ENCODE data around the gene SYT14.
"Not testable (repeated sequence)": the region's sequence is repeated elsewhere in the genome, so short reads cannot be mapped to it uniquely, and the experiment has no call there.

SYT14 gene

DNA sequence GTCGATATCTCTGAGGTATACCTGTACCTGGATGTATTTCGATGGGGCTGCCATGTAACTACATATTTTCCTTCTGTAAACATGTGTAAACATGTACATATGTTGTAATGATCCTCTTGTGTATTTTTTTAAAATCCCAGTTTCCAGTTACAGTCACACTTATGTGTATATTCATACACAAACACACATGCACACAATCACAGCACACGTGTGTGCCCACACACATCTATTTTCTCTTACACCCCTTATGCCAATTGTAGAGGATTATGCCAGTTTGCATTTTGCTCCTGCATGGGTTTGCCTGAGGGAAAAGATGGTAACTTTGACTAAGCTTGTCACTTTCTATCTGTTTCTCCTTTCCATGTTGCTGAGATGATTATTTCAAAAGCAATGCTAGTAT, 10.1 kb downstream of the SYT14 start:
- FAIRE-seq, result no peak

DNA sequence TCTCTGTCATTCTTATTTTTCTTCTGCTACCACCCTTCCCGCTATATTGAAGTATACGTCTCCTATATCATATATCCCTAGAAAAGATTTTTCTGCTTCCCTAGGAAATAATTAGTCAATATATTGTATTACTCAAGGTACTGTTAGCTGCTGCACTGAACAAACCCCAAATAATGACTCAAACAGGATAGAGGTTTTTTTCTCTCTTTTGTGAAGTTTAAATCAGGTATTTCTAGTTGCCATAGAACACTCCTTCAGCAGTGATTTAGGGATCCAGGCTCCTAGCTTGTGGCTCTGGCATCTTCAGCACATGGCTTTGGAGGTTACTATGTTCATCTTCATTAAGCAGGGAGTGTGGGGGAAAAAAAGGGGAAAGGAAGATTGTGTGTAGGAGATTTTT, 18.1 kb downstream of the SYT14 start:
- no peak for FAIRE-seq

DNA sequence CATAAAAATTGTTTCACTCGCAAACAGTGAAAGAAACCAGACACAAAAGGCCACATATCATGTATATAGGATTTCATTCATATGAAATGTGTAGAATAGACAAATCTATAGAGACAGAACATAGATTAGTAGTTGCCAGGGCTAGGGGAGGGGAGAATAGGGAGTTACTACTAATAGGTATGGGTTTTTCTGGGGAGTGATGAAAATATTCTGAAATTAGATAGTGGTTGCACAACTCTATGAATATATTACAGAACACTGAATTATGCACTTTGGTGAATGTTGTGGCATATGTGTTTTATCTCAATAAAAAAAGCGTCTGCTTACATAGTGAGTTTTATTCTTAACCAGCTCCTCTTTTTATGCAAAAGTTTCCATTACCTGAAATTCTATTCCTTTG, 21.6 kb downstream of the SYT14 start:
- no peak for FAIRE-seq

DNA sequence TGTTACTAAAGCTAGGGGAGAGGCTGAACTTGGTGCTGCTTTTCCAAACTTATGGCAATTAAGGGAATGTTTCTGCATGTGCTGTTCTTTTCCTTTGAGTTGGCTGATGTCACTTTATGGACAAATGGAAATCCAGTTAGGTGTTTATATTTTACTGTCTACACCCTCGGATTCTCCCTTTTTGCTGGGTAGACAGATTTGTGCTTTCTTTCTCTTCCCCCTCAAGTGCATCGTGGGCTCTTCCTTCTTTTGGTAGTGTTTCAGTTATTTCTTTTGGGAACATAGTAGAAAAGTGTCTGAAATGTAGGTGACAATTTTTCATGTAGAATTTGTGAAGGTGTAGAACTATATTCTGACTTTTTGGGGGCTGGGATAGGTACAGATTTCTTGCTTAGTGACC, 22.9 kb downstream of the SYT14 start:
- no peak for FAIRE-seq

DNA sequence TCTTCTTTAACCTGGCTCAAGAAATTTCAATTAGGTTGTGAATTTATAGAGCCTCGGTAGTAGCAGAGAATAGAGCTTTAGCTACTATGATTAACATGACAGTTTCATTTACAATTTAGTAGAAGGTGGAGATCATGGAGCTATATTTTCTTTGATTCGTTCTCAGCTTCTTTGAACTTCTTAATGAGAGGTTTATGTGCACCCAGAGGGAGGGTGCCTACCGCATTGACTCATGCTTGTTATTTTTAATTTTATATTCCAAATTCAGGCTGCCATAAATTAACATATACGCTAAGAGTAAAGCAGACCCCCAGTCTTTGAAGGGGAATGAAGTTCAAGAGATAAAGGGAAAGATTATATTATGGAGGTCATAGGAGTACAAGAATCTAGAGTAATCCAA, 24.4 kb downstream of the SYT14 start:
- no peak for FAIRE-seq

DNA sequence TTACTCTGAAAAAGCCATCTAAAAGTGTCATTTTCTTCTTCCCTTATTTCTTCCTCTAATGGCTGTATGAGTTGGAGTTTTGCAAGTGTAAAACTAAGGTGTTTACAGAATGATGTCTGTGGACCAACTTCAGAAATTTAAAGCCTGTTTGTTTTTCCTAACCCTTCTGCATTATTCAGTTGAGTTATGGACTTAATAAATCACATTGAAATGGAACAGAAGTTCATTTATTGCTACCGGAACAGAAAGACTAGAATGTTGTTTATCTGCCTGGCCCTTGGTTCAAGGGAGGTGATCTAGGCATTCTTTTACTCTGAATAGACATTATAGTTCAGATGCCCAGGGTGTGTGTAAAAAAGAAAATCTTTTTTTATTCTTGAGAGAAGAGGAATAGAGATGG, 24.8 kb downstream of the SYT14 start:
- FAIRE-seq, result no peak

DNA sequence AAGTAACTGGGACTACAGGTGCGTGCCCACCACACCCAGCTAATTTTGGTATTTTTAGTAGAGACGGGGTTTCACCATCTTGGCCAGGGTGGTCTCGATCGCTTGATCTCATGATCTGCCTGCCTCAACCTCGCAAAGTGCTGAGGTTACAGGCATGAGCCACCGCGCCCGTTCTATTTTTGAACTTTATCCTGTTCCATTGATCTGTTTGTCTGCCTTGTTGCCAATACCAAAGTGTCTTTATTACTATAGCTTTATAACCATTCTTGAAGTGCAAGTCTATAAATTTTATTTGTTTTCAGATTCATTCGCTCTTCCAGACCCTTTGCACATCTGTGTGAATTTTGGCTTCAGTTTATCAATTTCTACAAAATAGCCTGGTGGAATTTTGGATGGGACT, 28.0 kb downstream of the SYT14 start:
- FAIRE-seq, result no peak

DNA sequence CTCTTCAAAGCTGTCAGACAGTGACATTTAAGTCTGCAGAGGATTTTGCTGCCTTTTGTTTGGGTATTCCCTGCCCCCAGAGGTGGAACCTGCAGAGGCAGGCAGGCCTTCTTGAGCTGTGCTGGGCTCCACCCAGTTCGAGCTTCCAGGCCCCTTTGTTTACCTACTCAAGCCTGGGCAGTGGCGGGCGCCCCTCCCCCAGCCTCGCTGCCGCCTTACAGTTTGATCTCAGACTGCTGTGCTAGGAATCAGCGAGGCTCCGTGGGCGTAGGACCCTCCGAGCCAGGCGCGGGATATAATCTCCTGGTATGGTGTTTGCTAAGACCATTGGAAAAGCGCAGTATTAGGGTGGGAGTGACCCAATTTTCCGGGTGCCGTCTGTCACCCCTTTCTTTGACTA, 40.7 kb downstream of the SYT14 start:
- FAIRE-seq, result not testable (repeated sequence)

DNA sequence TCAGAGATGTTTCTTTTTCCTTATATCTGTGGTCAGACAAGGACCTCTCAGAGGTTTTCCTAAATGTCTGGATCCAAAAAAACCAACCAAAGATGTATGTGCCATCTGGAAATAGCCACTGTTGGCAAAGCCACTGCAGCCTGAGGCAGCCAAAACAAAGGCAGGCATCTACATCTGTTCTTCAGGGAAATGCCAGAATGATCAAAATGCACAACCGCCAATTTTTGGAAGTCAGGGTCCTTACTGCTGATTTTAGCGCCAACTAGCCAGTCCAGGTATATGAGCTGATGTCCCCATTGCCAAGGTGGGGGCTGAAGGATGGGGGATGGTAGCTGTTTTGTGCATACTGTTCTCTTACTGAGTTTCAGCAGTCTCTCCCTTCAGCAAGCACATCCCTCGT, 45.9 kb downstream of the SYT14 start:
- no peak for FAIRE-seq

DNA sequence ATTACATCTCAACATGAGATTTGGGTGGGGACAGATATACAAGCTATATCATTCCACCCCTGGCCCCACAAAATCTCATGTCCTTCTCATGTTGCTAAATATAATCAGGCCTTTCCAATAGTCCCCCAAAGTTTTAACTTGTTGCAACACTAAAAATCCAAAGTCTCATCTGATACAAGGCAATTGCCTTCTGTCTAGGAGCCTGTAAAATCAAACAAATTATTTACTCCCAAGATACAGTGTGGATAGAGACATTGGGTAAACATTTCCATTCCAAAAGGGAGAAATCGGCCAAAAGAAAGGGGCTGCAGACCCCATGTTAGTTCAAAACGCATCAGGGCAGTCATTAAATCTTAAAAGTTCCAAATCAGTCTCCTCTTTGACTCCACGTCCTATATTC, 47.0 kb downstream of the SYT14 start:
- FAIRE-seq, result no peak

DNA sequence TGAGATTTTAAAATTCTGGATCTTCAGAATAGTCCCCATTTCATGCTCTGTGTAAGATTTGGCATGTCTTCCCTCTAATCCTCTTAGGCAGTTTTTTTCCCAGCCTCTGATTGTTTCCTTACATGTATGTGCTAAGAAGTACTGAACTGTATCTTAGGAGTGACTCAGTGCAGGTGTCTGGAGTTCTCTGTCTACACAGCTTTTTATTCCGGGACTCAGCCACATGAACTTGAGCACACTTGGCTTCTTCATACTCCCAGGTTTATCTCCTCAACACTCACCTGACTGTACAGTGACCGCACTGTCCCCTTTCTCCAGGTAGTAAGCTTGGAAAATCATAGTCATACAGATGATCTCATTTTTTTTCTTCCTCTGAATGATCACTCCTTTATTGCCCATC, 50.7 kb downstream of the SYT14 start:
- FAIRE-seq, result no peak

DNA sequence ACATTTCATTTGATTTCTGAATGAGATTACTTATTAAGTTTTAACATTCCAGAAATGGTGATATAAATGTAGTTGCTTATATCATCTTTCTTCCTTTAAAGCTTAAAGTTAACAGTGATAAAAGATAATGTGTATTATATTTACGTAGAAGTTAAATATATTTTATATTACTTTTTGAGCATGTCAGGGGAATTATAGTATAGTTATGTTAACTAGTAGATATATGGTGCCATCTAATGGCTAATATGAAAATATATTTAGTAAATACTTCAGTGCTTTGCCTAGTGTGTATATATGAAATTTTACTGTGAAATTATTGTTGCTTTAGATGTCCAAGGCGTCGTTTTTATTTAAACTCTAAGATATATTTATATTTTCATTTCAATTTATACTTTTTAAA, 51.5 kb downstream of the SYT14 start:
- peak; percentile 92 for FAIRE-seq

DNA sequence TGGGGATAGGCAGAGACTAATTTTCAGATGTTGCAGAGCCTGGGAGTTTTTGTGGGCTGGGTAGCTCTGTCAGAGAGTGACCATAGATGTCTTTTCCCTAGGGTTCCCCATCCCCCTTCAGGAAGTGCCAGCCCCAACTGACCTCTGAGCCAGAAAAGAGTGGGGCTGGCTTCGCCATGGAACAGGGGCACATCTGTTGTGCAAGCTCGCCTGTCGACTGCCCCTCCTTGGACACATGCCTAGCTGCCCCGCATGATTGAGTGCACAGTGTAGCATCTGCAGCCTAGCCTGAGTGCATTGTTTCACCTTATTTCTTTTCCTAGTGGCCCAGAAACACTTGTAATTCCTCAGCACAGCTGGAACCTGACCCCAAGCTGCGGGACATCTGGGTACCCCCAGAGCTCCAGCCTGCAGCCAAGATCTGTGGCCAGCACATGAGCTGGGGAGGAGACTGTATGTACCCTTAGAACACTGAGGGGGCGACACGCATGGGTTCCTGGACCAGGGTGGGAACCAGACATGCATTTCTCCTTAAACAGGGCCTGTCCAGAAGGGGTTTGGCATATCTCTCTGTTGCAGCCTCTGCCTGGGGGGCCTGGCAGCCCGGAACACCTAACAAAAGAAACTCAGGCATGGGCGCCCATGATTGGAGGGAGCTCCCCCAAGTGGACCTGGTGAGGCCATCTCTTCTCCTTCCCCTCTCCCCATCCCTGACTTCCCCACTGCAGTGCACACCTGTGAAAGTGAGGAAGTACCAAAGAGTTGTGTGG, 55.2 kb downstream of the SYT14 start:
- FAIRE-seq, result no peak

DNA sequence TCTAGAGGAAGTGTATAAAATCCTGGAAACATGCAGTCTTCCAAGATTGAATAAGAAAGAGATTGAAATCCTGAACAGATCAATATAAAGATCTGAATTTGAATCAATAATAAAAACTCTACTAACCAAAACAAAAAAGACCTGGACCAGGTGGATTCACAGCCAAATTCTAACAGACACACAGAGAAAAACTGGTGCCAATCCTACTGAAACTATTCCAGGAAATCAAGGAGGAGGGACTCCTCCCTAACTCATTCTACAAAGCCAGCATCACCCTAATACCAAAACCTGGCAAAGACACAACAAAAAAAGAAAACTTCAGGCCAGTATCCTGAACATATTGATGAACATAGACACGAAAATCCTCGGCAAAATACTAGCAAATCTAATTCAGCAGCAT, 58.3 kb downstream of the SYT14 start:
- FAIRE-seq, result no peak

DNA sequence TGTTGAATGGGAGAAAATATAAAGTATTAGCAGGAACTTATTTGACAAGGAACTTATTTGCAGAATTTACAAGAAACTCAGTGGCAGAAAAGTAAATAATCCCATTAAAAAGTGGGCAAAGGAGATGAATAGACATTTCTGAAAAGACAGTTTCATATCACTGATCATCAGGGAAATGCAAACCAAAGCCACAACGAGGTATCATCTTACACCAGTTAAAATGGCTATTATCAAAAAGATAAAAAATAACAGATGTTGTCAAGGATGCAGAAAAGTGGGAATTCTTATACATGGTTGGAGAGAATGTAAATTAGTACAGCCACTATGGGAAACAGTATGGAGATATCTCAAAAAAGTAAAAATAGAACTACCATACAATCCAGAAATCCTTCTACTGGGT, 61.0 kb downstream of the SYT14 start:
- no peak for FAIRE-seq

DNA sequence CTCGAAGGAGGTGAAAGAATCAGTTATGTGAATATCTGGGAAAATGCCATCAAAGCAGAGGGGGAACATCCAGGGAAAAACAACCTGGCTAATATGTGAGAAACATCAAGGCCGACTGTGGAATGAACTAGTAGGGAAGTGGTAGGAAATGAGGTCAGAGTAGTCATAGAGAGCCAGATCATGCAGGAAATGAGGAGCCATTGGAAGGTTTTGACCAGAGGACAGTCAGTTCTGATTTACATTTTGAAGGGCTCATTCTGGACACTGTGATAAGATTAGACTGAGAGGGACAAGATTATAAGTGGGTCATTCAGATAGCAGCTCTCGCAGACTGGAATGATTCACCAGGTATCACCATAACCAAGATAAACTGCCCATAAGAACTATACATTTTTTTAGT, 63.7 kb downstream of the SYT14 start:
- FAIRE-seq, result no peak

DNA sequence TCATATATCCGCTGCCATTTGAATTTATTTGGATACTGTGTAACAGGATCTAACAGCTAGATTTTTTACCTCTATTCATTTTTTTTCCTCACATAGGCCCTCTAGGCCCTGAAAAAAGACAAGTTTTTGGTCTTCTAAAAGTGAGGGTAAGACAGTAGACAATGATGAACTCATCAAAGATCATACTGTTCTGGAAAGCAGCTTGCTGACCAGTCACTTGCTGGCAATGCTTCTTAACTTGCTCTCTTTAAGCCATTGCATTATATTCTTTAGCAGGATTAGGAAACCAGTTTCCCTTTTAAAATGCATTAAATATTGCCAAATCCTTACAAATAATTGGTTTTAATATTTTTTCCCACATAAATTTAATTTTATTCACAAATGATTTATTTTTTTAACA, 65.5 kb downstream of the SYT14 start:
- FAIRE-seq, result no peak

DNA sequence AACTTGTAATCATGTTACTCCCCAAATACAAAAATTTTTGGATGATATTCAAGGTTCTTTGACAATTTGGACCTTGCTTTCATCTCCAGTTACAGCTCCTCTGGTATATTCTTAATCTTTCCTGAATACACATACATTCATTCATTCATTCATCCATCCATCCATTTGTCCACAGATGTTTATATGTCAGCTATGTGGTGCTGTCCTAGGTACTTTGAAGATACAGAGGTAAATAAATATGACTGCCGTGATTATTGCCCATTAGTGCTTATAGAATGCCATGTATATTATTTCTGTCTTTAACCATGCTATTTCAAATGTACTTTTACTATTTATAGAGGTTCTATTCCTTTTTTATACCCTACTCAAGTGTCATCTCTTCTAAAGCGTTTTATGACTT, 72.1 kb downstream of the SYT14 start:
- no peak for FAIRE-seq

DNA sequence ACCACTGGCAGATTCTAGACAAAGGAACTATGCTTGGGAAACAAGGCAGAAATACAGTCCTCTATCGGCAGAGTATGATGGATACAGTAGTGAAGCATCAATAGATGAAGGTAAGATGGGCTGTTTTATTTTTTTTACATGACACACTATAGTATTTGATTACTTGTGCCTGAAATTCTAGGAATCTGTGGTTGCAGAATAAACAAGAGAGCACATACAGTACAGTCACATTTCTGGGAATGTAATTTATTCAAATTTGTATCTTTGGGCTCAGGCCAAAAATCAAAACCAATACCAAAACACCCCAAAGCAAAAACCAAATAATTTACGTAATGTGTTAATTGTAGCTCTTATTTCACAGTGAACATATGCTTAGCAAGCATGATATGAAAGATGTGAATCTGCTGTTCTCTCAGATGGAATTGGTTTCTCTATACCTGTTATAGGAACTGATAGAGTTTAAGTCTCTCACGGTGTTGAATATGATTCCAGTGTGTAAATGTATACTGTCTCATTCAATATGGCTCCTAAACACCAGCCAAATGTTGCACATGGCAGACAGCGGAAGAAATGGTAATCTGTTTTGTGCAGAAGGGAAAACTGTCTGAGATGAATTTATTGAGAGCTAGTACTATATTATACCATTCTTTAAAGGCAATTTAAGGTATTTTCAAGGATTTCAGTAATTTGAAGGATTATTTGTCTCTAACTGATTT, 83.3 kb downstream of the SYT14 start:
- FAIRE-seq, result no peak

DNA sequence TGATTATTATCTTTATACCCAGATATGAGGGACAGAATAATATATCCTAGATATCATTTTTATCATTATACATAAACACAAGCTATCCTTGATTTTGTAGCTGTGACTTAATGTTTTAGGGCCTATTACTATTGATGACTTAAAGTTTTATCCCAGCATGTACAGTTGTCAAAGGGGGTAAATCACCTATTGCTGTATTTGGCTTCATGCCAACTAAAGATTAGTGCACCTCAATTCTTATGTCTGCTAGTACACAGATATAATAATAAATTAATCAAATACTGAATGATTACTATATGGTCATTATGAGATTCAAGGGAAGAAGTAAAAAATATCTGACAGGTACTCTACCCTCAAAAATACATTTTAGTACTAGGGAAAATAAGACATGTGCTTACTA, 84.0 kb downstream of the SYT14 start:
- FAIRE-seq, result no peak

DNA sequence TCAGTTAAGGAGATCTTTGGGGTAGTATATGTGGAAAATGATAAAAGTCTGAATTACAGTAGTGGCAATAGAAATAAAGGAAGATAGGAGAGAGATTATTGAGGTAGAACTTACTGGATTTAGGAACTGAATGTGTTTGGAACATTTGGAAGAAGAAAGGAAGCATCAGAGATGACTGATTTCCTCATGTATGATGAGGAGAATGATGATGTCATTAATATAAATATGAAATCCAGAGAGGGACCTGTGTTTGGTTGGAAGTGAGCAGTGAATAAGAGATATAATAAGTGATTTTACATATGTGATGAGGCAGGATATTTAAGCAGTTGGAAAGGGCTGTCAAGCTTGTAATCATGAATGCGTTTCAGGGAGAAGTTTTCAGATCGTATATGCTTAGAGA, 86.3 kb downstream of the SYT14 start:
- no peak for FAIRE-seq

DNA sequence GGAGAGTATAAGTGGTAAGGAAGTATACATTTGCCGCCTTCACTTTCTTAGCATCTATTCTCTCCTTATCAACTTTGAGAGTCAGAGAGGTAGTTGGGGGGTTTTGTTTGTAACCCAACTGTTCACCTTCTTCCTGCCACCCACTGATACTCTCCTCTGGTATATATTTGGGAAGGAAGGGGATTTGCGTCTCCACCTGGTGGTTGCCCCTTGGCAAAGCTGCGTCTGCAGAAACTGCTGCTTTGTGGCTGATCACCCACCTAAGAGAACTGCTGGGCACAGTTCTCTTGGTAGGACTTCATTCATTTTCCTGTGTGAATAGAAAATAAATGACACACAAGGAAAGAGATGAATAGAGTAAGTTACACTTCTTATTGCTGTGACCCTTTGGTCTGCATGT, 87.0 kb downstream of the SYT14 start:
- FAIRE-seq, result no peak

DNA sequence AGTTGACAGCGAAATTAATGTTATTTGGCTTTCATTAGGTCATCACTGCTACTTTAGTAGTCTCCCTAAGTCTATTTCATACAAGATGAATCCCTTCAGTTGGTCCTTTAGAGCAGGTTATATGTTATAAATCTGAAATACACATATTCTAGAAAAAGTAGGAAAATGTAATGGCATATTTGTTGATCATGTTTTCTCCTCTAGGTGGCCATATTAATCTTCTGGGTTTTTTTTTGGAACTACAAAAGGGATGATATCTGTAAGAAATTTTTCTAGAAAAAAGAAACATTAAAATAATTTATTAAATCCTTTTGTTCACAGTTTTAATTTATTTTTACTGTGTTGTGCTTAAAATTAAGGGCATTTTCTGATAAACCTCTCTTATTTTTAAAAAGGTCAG, 87.9 kb downstream of the SYT14 start:
- no peak for FAIRE-seq

DNA sequence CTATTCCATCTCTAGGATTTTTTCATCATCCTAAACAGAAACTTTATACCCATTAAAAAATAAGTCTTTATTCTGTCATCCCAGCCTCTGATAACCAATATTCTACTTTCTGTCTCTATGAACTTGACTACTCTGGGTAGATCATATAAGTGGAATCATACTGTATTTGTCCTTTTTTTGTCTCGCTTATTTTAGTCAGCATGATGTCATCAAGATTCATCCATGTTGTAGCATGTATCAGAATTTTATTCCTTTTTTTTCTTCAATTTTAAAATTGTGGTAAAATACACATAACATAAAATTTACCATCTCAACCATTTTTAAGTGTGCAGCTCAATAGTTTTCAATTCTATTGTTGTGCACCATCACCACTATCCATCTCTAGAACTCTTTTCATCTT, 90.0 kb downstream of the SYT14 start:
- FAIRE-seq, result no peak

DNA sequence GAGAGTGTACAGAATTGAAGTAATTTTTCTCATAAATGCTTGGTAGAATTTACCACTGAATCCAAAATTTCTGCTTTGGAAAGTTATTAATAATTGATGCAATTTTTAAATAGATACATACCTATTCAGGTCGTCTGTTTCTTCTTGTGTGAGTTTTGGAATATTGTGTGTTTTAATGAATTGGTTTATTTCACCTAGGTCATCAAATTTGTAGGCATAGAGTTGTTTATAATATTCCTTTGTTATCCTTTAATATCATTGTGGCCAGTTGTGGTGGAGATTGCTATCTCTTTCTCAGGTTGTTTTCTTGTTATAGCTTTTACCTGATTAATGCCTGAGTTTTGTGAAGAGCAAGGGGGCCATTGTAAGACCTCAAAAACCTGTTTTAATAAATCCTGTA, 93.5 kb downstream of the SYT14 start:
- no peak for FAIRE-seq

Measured in endometrium (tissue), 2 donors.